Uterus (tissue), 4 donors: ENCODE measurements around the gene GRIP1. TPM values are rescaled to one million over a fixed set of nuclear protein-coding genes. Genes with fewer than 3 reads are reported as not detected.

Experiments
- DNase-seq, 2 donors: peaks; one replicate each; pipeline ENCODE4 v3.0.0-alpha.2; 2019 to 2020
- H3K27ac ChIP-seq, 2 donors: fragments of 200-600 bp; sonication (generic); 1 replicate in 1 of 2; 2 replicates in 1 of 2; pipeline ENCODE4 v1.5.1; 2016 to 2018
- H3K27me3 ChIP-seq, 2 donors: fragments of 200-600 bp; sonication (generic); one replicate each; pipeline ENCODE4 v1.5.1; 2018 to 2019; ENCODE audit warnings: control low read depth in 1 of 2
- H3K36me3 ChIP-seq, 2 donors: fragments of 200-600 bp; sonication (generic); one replicate each; pipeline ENCODE4 v1.5.1; 2019; ENCODE audit warnings: control low read depth in 1 of 2
- H3K4me1 ChIP-seq, 2 donors: fragments of 200-600 bp; sonication (generic); one replicate each; pipeline ENCODE4 v1.5.1; 2018 to 2019; ENCODE audit warnings: control low read depth in 1 of 2
- H3K4me3 ChIP-seq, 2 donors: fragments of 200-600 bp; sonication (generic); 1 replicate in 1 of 2; 2 replicates in 1 of 2; pipeline ENCODE4 v1.5.1; 2018 to 2019; ENCODE audit warnings: mild to moderate bottlenecking in 1 of 2
- H3K9me3 ChIP-seq, 2 donors: fragments of 200-600 bp; sonication (generic); one replicate each; pipeline ENCODE4 v1.5.1; 2019; ENCODE audit warnings: control low read depth in 1 of 2
- POLR2A ChIP-seq, 2 donors: fragments of 450-650 bp; IDR thresholded peaks; one replicate each; pipeline ENCODE4 v1.6.1; 2016; ENCODE audit warnings: antibody characterized with exemption in 2 of 2, mild to moderate bottlenecking in 1 of 2, moderate library complexity in 1 of 2
- intact Hi-C: fragments of 100-400 bp; cut with DNase I; formaldehyde crosslinking; loops from one replicate; pipeline ENCODE4 v1.15.1; 2023; ENCODE audit warnings: low total_unique reads
- total RNA-seq, 4 donors: library from RNA; depleted of rRNA in 3 of 4; stranded (reverse); fragments of >200 nt in 3 of 4; gene quantifications; one replicate each; pipeline versions ENCODE4 v1.1.0 to v1.2.4, GENCODE V29; 2014 to 2023
- TF ChIP-seq, protein P1 (sequence below), 4 experiments: fragments of 200-600 bp in 2 of 4; fragments of 450-650 bp in 2 of 4; sonication (generic) in 2 of 4; IDR thresholded peaks; one replicate each; pipeline ENCODE4 v1.5.1; 2016 to 2019; ENCODE audit warnings: antibody characterized with exemption in 4 of 4, mild to moderate bottlenecking in 2 of 4, moderate library complexity in 1 of 4
- donor health status: DM: yes; HTN: yes; CAD: no.

Gene GRIP1
- total RNA-seq, 4 donors from 2014 or later = 6.4 to 74.8 (median 19.2) TPM; not detected in 1

DNA sequence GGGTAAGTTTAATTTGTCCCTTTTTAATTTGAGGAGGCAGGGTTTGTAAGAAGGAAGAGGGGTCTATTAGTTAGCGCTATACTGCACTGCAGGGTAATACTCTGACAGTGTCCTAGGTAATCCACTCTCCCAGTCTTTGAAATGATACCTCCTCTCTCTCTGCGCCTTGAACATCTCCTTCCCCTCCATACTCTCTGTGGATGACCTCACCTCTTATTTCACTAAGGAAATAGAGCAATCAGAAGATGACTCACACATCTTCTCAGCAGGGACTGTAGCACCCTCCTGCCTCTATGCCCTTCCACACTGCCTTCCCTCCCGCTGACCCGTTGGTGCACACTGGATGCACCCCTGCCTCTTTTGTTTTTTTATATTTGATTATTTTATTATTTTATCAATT lies 94.2 kb downstream of the GRIP1 start:
- Histone ChIP-seq H3K27ac (no peak overlapping the region), H3K4me3 (no peak overlapping the region), H3K4me1 (no peaks in the 10 kb centered on the region), H3K9me3 (no peaks in the 10 kb centered on the region), H3K27me3 (no peaks in the 10 kb centered on the region), H3K36me3 (no peaks in the 10 kb centered on the region)
- no peak for DNase-seq
- intact Hi-C loops = no loop called here
- no peak for TF ChIP-seq POLR2A (IDR thresholded peaks at IDR 0.05)
- TF ChIP-seq, protein P1, sequence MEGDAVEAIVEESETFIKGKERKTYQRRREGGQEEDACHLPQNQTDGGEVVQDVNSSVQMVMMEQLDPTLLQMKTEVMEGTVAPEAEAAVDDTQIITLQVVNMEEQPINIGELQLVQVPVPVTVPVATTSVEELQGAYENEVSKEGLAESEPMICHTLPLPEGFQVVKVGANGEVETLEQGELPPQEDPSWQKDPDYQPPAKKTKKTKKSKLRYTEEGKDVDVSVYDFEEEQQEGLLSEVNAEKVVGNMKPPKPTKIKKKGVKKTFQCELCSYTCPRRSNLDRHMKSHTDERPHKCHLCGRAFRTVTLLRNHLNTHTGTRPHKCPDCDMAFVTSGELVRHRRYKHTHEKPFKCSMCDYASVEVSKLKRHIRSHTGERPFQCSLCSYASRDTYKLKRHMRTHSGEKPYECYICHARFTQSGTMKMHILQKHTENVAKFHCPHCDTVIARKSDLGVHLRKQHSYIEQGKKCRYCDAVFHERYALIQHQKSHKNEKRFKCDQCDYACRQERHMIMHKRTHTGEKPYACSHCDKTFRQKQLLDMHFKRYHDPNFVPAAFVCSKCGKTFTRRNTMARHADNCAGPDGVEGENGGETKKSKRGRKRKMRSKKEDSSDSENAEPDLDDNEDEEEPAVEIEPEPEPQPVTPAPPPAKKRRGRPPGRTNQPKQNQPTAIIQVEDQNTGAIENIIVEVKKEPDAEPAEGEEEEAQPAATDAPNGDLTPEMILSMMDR (IDR thresholded peaks at IDR 0.05) = no peak

GRCh38 chr12:66573605-66574004 lies 105.3 kb downstream of the GRIP1 start:
- Histone ChIP-seq H3K27me3 (no peaks in the 10 kb centered on the region), H3K4me3 (no peak overlapping the region), H3K27ac (no peak overlapping the region), H3K4me1 (no peaks in the 10 kb centered on the region), H3K36me3 (no peaks in the 10 kb centered on the region), H3K9me3 (no peaks in the 10 kb centered on the region)
- TF ChIP-seq, protein P1 (IDR thresholded peaks at IDR 0.05) = no peak
- TF ChIP-seq POLR2A (IDR thresholded peaks at IDR 0.05) = no peak
- DNase-seq = no peak
- intact Hi-C loops = no loop called here

- TF ChIP-seq, protein P1 (IDR thresholded peaks at IDR 0.05) = no peak
- no peak for TF ChIP-seq POLR2A (IDR thresholded peaks at IDR 0.05)
- H3K27me3 ChIP-seq = no peaks in the 10 kb centered on the region
- H3K36me3 ChIP-seq = no peaks in the 10 kb centered on the region
- H3K4me3 ChIP-seq = no peak overlapping the region
- H3K9me3 ChIP-seq = no peaks in the 10 kb centered on the region
- no peaks in the 10 kb centered on the region for H3K4me1 ChIP-seq
- intact Hi-C loops = no loop called here
- DNase-seq = no peak
- H3K27ac ChIP-seq = no peak overlapping the region
Observed at GRCh38 chr12:66572845-66573244, 106.0 kb downstream of the GRIP1 start.

- TF ChIP-seq, protein P1 (IDR thresholded peaks at IDR 0.05) = no peak
- no peak for TF ChIP-seq POLR2A (IDR thresholded peaks at IDR 0.05)
- Histone ChIP-seq H3K27me3 (no peaks in the 10 kb centered on the region), H3K4me1 (no peaks in the 10 kb centered on the region), H3K4me3 (no peak overlapping the region), H3K36me3 (no peaks in the 10 kb centered on the region), H3K9me3 (no peaks in the 10 kb centered on the region), H3K27ac (no peak overlapping the region)
- intact Hi-C loops = no loop called here
- DNase-seq = no peak
Observed at GRCh38 chr12:66571361-66571915, 107.4 kb downstream of the GRIP1 start.

DNA sequence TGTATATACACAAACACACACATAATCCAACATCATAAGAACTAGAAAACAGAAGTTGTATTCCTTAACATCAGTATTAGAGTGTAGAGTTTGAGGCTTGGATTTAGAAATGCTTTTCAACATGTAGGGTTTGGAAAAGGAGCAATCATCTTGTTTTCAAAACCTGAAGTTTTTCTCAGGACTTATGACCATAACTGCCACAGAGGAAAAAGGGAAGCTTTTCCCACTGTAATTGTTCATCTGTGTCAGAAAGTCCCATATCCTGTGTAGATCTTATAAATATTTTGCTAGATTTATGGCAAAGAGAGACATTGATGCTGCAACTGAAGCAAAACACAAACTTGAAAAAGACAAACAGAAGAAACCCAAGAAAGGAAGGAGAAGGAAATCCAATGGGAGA lies 115.7 kb downstream of the GRIP1 start:
- Histone ChIP-seq H3K9me3 (peaks cover 0 to 8% of the 10 kb centered on the region in 2 donors), H3K4me3 (no peak overlapping the region), H3K27ac (no peak overlapping the region), H3K27me3 (no peaks in the 10 kb centered on the region), H3K4me1 (no peaks in the 10 kb centered on the region), H3K36me3 (no peaks in the 10 kb centered on the region)
- intact Hi-C loops = no loop called here
- no peak for TF ChIP-seq POLR2A (IDR thresholded peaks at IDR 0.05)
- TF ChIP-seq, protein P1 (IDR thresholded peaks at IDR 0.05) = no peak
- no peak for DNase-seq
